Gastrocnemius medialis (tissue), 4 donors: ENCODE results near the gene PLS3.

ENCODE experiments used
- CTCF ChIP-seq, 5 experiments: fragments of 450-650 bp in 3 of 5; fragments of 200-600 bp in 2 of 5; sonication (generic) in 2 of 5; IDR thresholded peaks in 4 of 5; conservative IDR thresholded peaks in 1 of 5; 1 replicate in 4 of 5; 2 replicates in 1 of 5; pipeline ENCODE4 v1.5.1; 2016 to 2019; ENCODE audit warnings: antibody characterized with exemption in 5 of 5, mild to moderate bottlenecking in 3 of 5, moderate library complexity in 3 of 5
- POLR2A ChIP-seq, 2 donors: fragments of 450-650 bp; IDR thresholded peaks; one replicate each; pipeline ENCODE4 v1.6.1; 2017; ENCODE audit warnings: antibody characterized with exemption in 2 of 2, mild to moderate bottlenecking in 2 of 2, moderate library complexity in 2 of 2

GRCh38 chrX:115694028-115694427, 133.1 kb downstream of the PLS3 start:
- TF ChIP-seq CTCF (IDR thresholded peaks at IDR 0.05 in 4 of 5, conservative IDR thresholded peaks at IDR 0.05 in 1 of 5) (no peak), POLR2A (IDR thresholded peaks at IDR 0.05) (no peak)
